HepG2 (cell line): ENCODE data around the gene GCG. TPM values are rescaled to one million over a fixed set of nuclear protein-coding genes. Genes with fewer than 3 reads are reported as not detected.

Source experiments
- ATF7-NPFF ChIP-seq: sonication (generic); formaldehyde crosslinking; IDR thresholded peaks from 2 replicates; pipeline ENCODE4 v1.8.1; 2023; ENCODE audit warnings: mild to moderate bottlenecking, low read depth, missing genetic modification reagents, moderate library complexity
- FOSL1 ChIP-seq: sonication (generic); formaldehyde crosslinking; IDR thresholded peaks from 2 replicates; pipeline ENCODE4 v1.9.0; 2021; ENCODE audit warnings: missing genetic modification reagents, borderline replicate concordance
- GATA4 ChIP-seq: sonication (generic); IDR thresholded peaks from 2 replicates; pipeline ENCODE4 v1.6.1; 2016; ENCODE audit warnings: antibody characterized with exemption, low read depth, borderline replicate concordance
- MED13 ChIP-seq: sonication (generic); formaldehyde crosslinking; IDR thresholded peaks from 2 replicates; pipeline ENCODE4 v1.5.0; 2020; ENCODE audit warnings: missing genetic modification reagents
- NFKBIZ ChIP-seq: IDR thresholded peaks from 2 replicates; pipeline ENCODE4 v1.6.1; 2018; ENCODE audit warnings: missing genetic modification reagents, missing compliant biosample characterization
- RARA ChIP-seq: IDR thresholded peaks from 2 replicates; pipeline ENCODE4 v1.6.1; 2016; ENCODE audit warnings: missing genetic modification reagents, missing compliant biosample characterization
- ZFP36L1 ChIP-seq: sonication (generic); formaldehyde crosslinking; IDR thresholded peaks from 2 replicates; pipeline ENCODE4 v1.8.0; 2022; ENCODE audit warnings: mild to moderate bottlenecking, missing genetic modification reagents, moderate library complexity
- ZNF12 ChIP-seq: sonication (generic); formaldehyde crosslinking; IDR thresholded peaks from 2 replicates; pipeline ENCODE4 v1.5.0; 2020; ENCODE audit warnings: missing genetic modification reagents
- ZNF292 ChIP-seq: sonication (generic); formaldehyde crosslinking; IDR thresholded peaks from 2 replicates; pipeline ENCODE4 v1.8.1; 2022; ENCODE audit warnings: mild to moderate bottlenecking, low read depth, missing genetic modification reagents, borderline replicate concordance
- ZSCAN22 ChIP-seq: sonication (generic); formaldehyde crosslinking; IDR thresholded peaks from 2 replicates; pipeline ENCODE4 v1.4.0; 2020; ENCODE audit warnings: mild to moderate bottlenecking, missing genetic modification reagents
- polyA plus RNA-seq, 8 experiments: library from polyadenylated mRNA; depleted of rRNA in 3 of 8; stranded (reverse) in 7 of 8; unstranded in 1 of 8; fragments of >200 nt; fragmentation: Illumina TruSeq in 4 of 8; extraction: Trizol in 4 of 8; gene quantifications; 2 replicates each; pipeline versions ENCODE4 v1.2.1 to v1.2.3, GENCODE V29; 2011 to 2016; ENCODE audit warnings: low read depth in 4 of 8, missing spikeins in 1 of 8, mixed read lengths in 1 of 8; ENCODE audit not compliant: insufficient read depth in 1 of 8
- total RNA-seq, 5 experiments: library from RNA; depleted of rRNA; stranded (reverse); fragments of >200 nt; fragmentation: Illumina TruSeq; extraction: Trizol; gene quantifications; 2 replicates each; pipeline ENCODE4 v1.2.3, GENCODE V29; 2016; ENCODE audit warnings: low read depth in 1 of 5
- TF ChIP-seq, protein P1 (sequence below): sonication (generic); formaldehyde crosslinking; IDR thresholded peaks from 2 replicates; pipeline ENCODE4 v1.4.0; 2020; ENCODE audit warnings: missing genetic modification reagents, mild to moderate bottlenecking, borderline replicate concordance
- TF ChIP-seq, protein P2 (sequence below): sonication (generic); formaldehyde crosslinking; IDR thresholded peaks from 2 replicates; pipeline ENCODE4 v1.8.1; 2023; ENCODE audit warnings: mild to moderate bottlenecking, inconsistent platforms, moderate library complexity, missing genetic modification reagents, borderline replicate concordance
- TF ChIP-seq, protein P3 (sequence below): sonication (generic); formaldehyde crosslinking; conservative IDR thresholded peaks from 2 replicates; pipeline ENCODE4 v1.4.0; 2020; ENCODE audit warnings: mild to moderate bottlenecking, missing genetic modification reagents, moderate library complexity
- TF ChIP-seq, protein P4 (sequence below): sonication (generic); formaldehyde crosslinking; IDR thresholded peaks from 2 replicates; pipeline ENCODE4 v1.4.0; 2020; ENCODE audit warnings: missing genetic modification reagents, borderline replicate concordance
- TF ChIP-seq, protein P5 (sequence below): sonication (generic); formaldehyde crosslinking; IDR thresholded peaks from 2 replicates; pipeline ENCODE4 v1.4.0; 2020; ENCODE audit warnings: missing genetic modification reagents

GCG gene
- total and polyA plus RNA-seq, 2 of the 13 experiments (the other 11 are each of a cell fraction or from before 2014, with no cell fraction given): not detected

DNA sequence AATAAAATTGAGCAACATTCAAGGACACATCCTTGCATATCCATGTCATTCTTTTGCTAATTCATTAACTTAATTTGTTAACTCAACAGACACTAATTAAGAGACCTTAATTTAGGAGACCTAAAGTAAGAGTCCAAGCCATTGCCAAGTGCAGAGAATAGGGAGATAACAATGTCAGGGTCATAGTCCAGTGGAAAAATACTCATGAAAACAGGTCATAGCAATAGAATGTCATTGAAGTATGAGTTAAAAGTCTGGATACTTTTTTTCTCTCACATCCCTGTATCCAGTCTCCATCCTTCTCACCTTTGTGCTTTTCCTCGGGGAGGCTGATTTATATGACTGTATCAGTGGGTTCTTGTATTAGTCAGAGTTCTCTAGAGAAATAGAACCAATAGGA lies 51.5 kb downstream of the GCG start (continued):
- TF ChIP-seq GATA4 (no peak), RARA (CRISPR knock-in tag) (peak; percentile 74), ZNF12 (CRISPR knock-in tag) (0 out of 2 replicates have a peak, but pooled peaks have one; percentile 42), ATF7-NPFF (CRISPR knock-in tag) (no peak), MED13 (no peak), NFKBIZ (CRISPR knock-in tag) (no peak), FOSL1 (no peak; the same call in 1 of the 2 replicates), ZFP36L1 (CRISPR knock-in tag) (0 out of 2 replicates have a peak, but pooled peaks have one; percentile 55), ZNF292 (CRISPR knock-in tag) (no peak), ZSCAN22 (CRISPR knock-in tag) (no peak)
- TF ChIP-seq, protein P1, sequence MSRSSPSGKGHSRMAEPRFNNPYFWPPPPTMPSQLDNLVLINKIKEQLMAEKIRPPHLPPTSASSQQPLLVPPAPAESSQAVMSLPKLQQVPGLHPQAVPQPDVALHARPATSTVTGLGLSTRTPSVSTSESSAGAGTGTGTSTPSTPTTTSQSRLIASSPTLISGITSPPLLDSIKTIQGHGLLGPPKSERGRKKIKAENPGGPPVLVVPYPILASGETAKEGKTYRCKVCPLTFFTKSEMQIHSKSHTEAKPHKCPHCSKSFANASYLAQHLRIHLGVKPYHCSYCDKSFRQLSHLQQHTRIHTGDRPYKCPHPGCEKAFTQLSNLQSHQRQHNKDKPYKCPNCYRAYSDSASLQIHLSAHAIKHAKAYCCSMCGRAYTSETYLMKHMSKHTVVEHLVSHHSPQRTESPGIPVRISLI (CRISPR knock-in tag): peak; percentile 30; the same call in 1 of the 2 replicates
- TF ChIP-seq, protein P2, sequence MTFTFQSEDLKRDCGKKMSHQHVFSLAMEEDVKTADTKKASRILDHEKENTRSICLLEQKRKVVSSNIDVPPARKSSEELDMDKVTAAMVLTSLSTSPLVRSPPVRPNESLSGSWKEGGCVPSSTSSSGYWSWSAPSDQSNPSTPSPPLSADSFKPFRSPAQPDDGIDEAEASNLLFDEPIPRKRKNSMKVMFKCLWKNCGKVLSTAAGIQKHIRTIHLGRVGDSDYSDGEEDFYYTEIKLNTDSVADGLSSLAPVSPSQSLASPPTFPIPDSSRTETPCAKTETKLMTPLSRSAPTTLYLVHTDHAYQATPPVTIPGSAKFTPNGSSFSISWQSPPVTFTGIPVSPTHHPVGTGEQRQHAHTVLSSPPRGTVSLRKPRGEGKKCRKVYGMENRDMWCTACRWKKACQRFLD (CRISPR knock-in tag): no peak
- TF ChIP-seq, protein P3, sequence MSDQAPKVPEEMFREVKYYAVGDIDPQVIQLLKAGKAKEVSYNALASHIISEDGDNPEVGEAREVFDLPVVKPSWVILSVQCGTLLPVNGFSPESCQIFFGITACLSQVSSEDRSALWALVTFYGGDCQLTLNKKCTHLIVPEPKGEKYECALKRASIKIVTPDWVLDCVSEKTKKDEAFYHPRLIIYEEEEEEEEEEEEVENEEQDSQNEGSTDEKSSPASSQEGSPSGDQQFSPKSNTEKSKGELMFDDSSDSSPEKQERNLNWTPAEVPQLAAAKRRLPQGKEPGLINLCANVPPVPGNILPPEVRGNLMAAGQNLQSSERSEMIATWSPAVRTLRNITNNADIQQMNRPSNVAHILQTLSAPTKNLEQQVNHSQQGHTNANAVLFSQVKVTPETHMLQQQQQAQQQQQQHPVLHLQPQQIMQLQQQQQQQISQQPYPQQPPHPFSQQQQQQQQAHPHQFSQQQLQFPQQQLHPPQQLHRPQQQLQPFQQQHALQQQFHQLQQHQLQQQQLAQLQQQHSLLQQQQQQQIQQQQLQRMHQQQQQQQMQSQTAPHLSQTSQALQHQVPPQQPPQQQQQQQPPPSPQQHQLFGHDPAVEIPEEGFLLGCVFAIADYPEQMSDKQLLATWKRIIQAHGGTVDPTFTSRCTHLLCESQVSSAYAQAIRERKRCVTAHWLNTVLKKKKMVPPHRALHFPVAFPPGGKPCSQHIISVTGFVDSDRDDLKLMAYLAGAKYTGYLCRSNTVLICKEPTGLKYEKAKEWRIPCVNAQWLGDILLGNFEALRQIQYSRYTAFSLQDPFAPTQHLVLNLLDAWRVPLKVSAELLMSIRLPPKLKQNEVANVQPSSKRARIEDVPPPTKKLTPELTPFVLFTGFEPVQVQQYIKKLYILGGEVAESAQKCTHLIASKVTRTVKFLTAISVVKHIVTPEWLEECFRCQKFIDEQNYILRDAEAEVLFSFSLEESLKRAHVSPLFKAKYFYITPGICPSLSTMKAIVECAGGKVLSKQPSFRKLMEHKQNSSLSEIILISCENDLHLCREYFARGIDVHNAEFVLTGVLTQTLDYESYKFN (CRISPR knock-in tag): peak; percentile 69
- TF ChIP-seq, protein P4, sequence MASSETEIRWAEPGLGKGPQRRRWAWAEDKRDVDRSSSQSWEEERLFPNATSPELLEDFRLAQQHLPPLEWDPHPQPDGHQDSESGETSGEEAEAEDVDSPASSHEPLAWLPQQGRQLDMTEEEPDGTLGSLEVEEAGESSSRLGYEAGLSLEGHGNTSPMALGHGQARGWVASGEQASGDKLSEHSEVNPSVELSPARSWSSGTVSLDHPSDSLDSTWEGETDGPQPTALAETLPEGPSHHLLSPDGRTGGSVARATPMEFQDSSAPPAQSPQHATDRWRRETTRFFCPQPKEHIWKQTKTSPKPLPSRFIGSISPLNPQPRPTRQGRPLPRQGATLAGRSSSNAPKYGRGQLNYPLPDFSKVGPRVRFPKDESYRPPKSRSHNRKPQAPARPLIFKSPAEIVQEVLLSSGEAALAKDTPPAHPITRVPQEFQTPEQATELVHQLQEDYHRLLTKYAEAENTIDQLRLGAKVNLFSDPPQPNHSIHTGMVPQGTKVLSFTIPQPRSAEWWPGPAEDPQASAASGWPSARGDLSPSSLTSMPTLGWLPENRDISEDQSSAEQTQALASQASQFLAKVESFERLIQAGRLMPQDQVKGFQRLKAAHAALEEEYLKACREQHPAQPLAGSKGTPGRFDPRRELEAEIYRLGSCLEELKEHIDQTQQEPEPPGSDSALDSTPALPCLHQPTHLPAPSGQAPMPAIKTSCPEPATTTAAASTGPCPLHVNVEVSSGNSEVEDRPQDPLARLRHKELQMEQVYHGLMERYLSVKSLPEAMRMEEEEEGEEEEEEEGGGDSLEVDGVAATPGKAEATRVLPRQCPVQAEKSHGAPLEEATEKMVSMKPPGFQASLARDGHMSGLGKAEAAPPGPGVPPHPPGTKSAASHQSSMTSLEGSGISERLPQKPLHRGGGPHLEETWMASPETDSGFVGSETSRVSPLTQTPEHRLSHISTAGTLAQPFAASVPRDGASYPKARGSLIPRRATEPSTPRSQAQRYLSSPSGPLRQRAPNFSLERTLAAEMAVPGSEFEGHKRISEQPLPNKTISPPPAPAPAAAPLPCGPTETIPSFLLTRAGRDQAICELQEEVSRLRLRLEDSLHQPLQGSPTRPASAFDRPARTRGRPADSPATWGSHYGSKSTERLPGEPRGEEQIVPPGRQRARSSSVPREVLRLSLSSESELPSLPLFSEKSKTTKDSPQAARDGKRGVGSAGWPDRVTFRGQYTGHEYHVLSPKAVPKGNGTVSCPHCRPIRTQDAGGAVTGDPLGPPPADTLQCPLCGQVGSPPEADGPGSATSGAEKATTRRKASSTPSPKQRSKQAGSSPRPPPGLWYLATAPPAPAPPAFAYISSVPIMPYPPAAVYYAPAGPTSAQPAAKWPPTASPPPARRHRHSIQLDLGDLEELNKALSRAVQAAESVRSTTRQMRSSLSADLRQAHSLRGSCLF (CRISPR knock-in tag): no peak
- TF ChIP-seq, protein P5, sequence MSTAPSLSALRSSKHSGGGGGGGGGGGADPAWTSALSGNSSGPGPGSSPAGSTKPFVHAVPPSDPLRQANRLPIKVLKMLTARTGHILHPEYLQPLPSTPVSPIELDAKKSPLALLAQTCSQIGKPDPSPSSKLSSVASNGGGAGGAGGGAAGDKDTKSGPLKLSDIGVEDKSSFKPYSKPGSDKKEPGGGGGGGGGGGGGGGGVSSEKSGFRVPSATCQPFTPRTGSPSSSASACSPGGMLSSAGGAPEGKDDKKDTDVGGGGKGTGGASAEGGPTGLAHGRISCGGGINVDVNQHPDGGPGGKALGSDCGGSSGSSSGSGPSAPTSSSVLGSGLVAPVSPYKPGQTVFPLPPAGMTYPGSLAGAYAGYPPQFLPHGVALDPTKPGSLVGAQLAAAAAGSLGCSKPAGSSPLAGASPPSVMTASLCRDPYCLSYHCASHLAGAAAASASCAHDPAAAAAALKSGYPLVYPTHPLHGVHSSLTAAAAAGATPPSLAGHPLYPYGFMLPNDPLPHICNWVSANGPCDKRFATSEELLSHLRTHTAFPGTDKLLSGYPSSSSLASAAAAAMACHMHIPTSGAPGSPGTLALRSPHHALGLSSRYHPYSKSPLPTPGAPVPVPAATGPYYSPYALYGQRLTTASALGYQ: no peak
